ENCODE measurements around the gene SLC9C2. TPM values are rescaled to one million over a fixed set of nuclear protein-coding genes. Genes with fewer than 3 reads are reported as not detected.
A peak's percentile ranks its signal among the peaks of the same experiment; 100 is the strongest.
"Not testable (repeated sequence)": the region's sequence is repeated elsewhere in the genome, so short reads cannot be mapped to it uniquely, and the experiment has no call there.

The SLC9C2 gene
- total RNA-seq, 3 donors from 2014 or later (not counting 1 experiment from before 2014, with no cell fraction given) = not detected

- peaks cover 0 to 3% of the 10 kb centered on the region in 2 donors for H3K9me3 Mint-ChIP-seq
- 98% methylated on average over 2 of the region's 2 CpGs for WGBS (ENCODE audit: insufficient coverage)
- H3K36me3 Mint-ChIP-seq = peaks cover 13% of the 10 kb centered on the region
- H3K27ac Mint-ChIP-seq = peak overlapping the region; percentile 41 to 98
- H3K4me1 Mint-ChIP-seq = peaks cover 54 to 57% of the 10 kb centered on the region in 2 donors
- no peak overlapping the region for H3K27ac ChIP-seq (ENCODE audit: low read length)
- no peaks in the 10 kb centered on the region for H3K27me3 ChIP-seq (ENCODE audit: control insufficient read depth, insufficient read depth, low read length)
- intact Hi-C loops (cut with micrococcal nuclease) = no loop called here
- H3K4me1 ChIP-seq (ENCODE audit: control insufficient read depth, insufficient read depth, low read length) = peaks cover 23% of the 10 kb centered on the region
- H3K4me3 Mint-ChIP-seq = peak overlapping the region; percentile 45
- no peak for TF ChIP-seq CTCF (IDR thresholded peaks at IDR 0.05)
- peaks cover 11% of the 10 kb centered on the region for H3K9me3 ChIP-seq (ENCODE audit: control insufficient read depth, insufficient read depth, low read length)
- no peak for DNase-seq
- no peak overlapping the region for H3K4me3 ChIP-seq (ENCODE audit: low read length)
- no peaks in the 10 kb centered on the region for H3K36me3 ChIP-seq (ENCODE audit: control insufficient read depth, insufficient read depth, low read length)
- H3K27me3 Mint-ChIP-seq (ENCODE audit: low read depth in 2 of 2) = no peaks in the 10 kb centered on the region
- no peak for ATAC-seq
Observed at GRCh38 chr1:173473599-173474011, 129.3 kb downstream of the SLC9C2 start.

DNA sequence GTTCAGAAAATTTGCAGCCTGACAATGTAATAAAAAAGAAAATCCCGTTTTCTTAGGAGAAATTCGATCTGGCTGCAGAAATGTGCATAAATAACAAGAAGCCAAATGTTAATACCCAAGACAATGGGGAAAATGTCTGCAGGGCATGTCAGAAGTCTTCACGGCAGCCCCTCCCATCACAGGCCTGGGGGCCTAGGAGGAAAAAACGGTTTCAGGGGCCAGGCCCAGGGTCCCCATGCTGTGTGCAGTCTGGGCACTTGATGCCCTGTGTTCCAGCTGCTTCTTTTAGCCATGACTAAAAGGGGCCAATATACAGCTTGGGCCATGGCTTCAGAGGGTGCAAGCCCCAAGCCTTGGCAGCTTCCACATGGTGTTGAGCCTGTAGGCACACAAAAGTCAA is 132.3 kb downstream of the SLC9C2 start:
- no peak overlapping the region for H3K27ac Mint-ChIP-seq
- no peak overlapping the region for H3K27ac ChIP-seq (ENCODE audit: low read length)
- DNase-seq (no peak), ATAC-seq (no peak)
- H3K4me3 Mint-ChIP-seq = no peak overlapping the region
- H3K4me1 ChIP-seq (ENCODE audit: control insufficient read depth, insufficient read depth, low read length) = peaks cover 6% of the 10 kb centered on the region
- H3K36me3 ChIP-seq (ENCODE audit: control insufficient read depth, insufficient read depth, low read length) = no peaks in the 10 kb centered on the region
- no peaks in the 10 kb centered on the region for H3K27me3 Mint-ChIP-seq (ENCODE audit: low read depth in 2 of 2)
- H3K9me3 ChIP-seq (ENCODE audit: control insufficient read depth, insufficient read depth, low read length) = peaks cover 11% of the 10 kb centered on the region
- H3K36me3 Mint-ChIP-seq = peaks cover 13% of the 10 kb centered on the region
- WGBS (ENCODE audit: insufficient coverage) = 96% methylated on average over 4 of the region's 4 CpGs
- H3K4me1 Mint-ChIP-seq = peaks cover 47 to 51% of the 10 kb centered on the region in 2 donors
- intact Hi-C loops (cut with micrococcal nuclease) = no loop called here
- H3K9me3 Mint-ChIP-seq = peaks cover 2 to 7% of the 10 kb centered on the region in 2 donors
- TF ChIP-seq CTCF (IDR thresholded peaks at IDR 0.05) = no peak
- H3K27me3 ChIP-seq (ENCODE audit: control insufficient read depth, insufficient read depth, low read length) = no peaks in the 10 kb centered on the region
- no peak overlapping the region for H3K4me3 ChIP-seq (ENCODE audit: low read length)

- DNase-seq = no peak
- peaks cover 13% of the 10 kb centered on the region for H3K36me3 Mint-ChIP-seq
- H3K27ac Mint-ChIP-seq = peak overlapping the region in 1 of 2 donors; percentile 9
- Histone ChIP-seq H3K9me3 (ENCODE audit: control insufficient read depth, insufficient read depth, low read length) (peaks cover 11% of the 10 kb centered on the region), H3K27me3 (ENCODE audit: control insufficient read depth, insufficient read depth, low read length) (no peaks in the 10 kb centered on the region), H3K4me1 (ENCODE audit: control insufficient read depth, insufficient read depth, low read length) (no peaks in the 10 kb centered on the region), H3K27ac (ENCODE audit: low read length) (no peak overlapping the region), H3K4me3 (ENCODE audit: low read length) (no peak overlapping the region), H3K36me3 (ENCODE audit: control insufficient read depth, insufficient read depth, low read length) (no peaks in the 10 kb centered on the region)
- H3K27me3 Mint-ChIP-seq (ENCODE audit: low read depth in 2 of 2) = no peaks in the 10 kb centered on the region
- intact Hi-C loops (cut with micrococcal nuclease) = no loop called here
- 94% methylated on average over 2 of the region's 3 CpGs for WGBS (ENCODE audit: insufficient coverage)
- no peak overlapping the region for H3K4me3 Mint-ChIP-seq
- ATAC-seq = no peak
- H3K9me3 Mint-ChIP-seq = peaks cover 2 to 7% of the 10 kb centered on the region in 2 donors
- TF ChIP-seq CTCF (IDR thresholded peaks at IDR 0.05) = no peak
- peaks cover 47 to 49% of the 10 kb centered on the region in 2 donors for H3K4me1 Mint-ChIP-seq
Observed at GRCh38 chr1:173469656-173470055, 133.2 kb downstream of the SLC9C2 start.

GRCh38 chr1:173467426-173467825 is 135.4 kb downstream of the SLC9C2 start:
- no peak for TF ChIP-seq CTCF (IDR thresholded peaks at IDR 0.05)
- H3K36me3 ChIP-seq (ENCODE audit: control insufficient read depth, insufficient read depth, low read length) = no peaks in the 10 kb centered on the region
- Mint-ChIP-seq H3K9me3 (peaks cover 5 to 12% of the 10 kb centered on the region in 2 donors), H3K27ac (no peak overlapping the region), H3K4me1 (peaks cover 39 to 50% of the 10 kb centered on the region in 2 donors), H3K36me3 (peaks cover 20% of the 10 kb centered on the region), H3K27me3 (ENCODE audit: low read depth in 2 of 2) (no peaks in the 10 kb centered on the region), H3K4me3 (no peak overlapping the region)
- H3K27ac ChIP-seq (ENCODE audit: low read length) = no peak overlapping the region
- no peak for DNase-seq
- H3K27me3 ChIP-seq (ENCODE audit: control insufficient read depth, insufficient read depth, low read length) = no peaks in the 10 kb centered on the region
- no peaks in the 10 kb centered on the region for H3K4me1 ChIP-seq (ENCODE audit: control insufficient read depth, insufficient read depth, low read length)
- no peak overlapping the region for H3K4me3 ChIP-seq (ENCODE audit: low read length)
- 100% methylated on average over 2 of the region's 4 CpGs for WGBS (ENCODE audit: insufficient coverage)
- ATAC-seq = no peak
- intact Hi-C loops (cut with micrococcal nuclease) = no loop called here
- peaks cover 15% of the 10 kb centered on the region for H3K9me3 ChIP-seq (ENCODE audit: control insufficient read depth, insufficient read depth, low read length)

DNA sequence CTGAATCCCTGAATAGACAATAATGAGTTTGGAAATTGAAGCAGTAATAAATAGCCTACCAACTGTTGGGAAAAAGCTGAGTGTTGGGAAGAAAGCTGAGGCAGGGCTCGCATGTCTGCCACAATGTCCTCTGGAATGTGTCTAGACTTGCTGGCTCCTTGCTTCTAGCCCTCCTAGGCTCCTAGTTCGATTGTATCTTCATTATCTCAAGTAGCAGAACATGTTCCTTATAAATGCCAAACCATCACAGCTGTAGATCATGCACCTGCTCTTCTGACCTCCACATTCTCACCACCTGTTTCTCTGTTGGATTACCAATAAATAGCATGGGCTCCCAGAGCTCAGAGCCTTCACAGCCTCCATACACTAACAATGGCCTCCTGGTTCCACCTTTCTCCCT is 138.7 kb downstream of the SLC9C2 start:
- WGBS (ENCODE audit: insufficient coverage) = 97% methylated on average over 2 of the region's 2 CpGs
- peak overlapping the region in 1 of 2 donors; percentile 0 for H3K27ac Mint-ChIP-seq
- not testable (repeated sequence) for H3K4me1 ChIP-seq (ENCODE audit: control insufficient read depth, insufficient read depth, low read length)

More for the DNA sequence above, 138.7 kb downstream of the SLC9C2 start:
- H3K27me3 ChIP-seq (ENCODE audit: control insufficient read depth, insufficient read depth, low read length); H3K4me3 ChIP-seq (ENCODE audit: low read length); H3K4me3 Mint-ChIP-seq; H3K27me3 Mint-ChIP-seq (ENCODE audit: low read depth in 2 of 2); intact Hi-C loops (cut with micrococcal nuclease); H3K9me3 ChIP-seq (ENCODE audit: control insufficient read depth, insufficient read depth, low read length); ATAC-seq; H3K9me3 Mint-ChIP-seq; DNase-seq; H3K27ac ChIP-seq (ENCODE audit: low read length): not testable (repeated sequence)
- H3K36me3 ChIP-seq (ENCODE audit: control insufficient read depth, insufficient read depth, low read length) = peaks cover 18% of the 10 kb centered on the region
- Mint-ChIP-seq H3K36me3 (peaks cover 17% of the 10 kb centered on the region), H3K4me1 (peaks cover 34 to 47% of the 10 kb centered on the region in 2 donors)

Measured in natural killer cell (primary cell).